ENCODE results near the gene PTGDR. TPM values are rescaled to one million over a fixed set of nuclear protein-coding genes. Genes with fewer than 3 reads are reported as not detected.
A peak's percentile ranks its signal among the peaks of the same experiment; 100 is the strongest.

The PTGDR gene
- total and polyA plus RNA-seq, 2 of the 8 experiments (the other 6 are each of a cell fraction or from before 2014, with no cell fraction given) = 0.22 to 0.83 TPM

DNA sequence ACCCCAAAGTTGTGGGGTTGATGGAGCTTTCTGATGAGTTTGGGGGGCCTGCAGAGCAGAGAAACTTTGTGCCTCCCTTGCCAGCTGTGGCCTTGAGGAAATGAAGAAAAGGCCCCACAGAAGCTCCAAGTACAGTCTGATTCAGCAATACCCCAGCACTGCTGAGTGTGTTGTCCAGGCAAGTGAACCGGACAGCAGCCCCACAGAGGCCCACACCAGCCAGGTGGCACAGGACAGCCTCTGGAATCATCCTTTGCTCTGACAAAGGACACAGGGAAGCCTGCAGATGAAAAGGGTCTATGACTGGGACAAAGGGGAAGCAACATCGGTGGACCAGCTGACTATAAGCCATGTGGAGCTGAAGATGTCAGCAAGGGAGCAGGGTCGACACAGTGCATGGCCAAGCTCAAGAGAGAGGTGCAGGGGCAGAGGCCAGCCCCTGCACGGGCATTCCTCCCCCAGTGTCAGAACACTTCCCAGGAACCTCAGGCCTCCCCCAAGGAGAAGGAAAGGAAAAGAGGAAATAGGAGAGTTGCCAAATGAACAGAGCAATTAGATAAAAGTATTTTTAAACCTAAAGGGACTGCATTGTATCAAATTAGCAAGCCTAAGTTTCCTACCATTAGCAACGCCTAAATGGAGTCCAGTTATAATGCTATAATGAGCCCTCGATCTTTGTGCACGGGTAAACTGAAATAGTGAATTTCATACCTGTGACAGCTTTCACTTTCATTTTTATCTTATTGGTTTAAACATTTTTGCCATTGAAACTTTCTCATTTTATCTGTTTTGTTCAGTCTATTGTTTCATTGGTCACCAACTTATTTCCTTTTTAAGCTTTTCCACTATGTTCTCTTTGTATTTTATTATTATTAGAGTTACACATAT, 46.3 kb upstream of the PTGDR start:
- no peak overlapping the region for H4K5ac ChIP-seq (ENCODE audit: insufficient read length, low read depth, low read length)
- H2BK15ac ChIP-seq (ENCODE audit: low read length) = no peak overlapping the region
- H4K20me1 ChIP-seq (replicated peaks in 1 of 2; ENCODE audit: control insufficient read depth in 1 of 2, insufficient read depth in 2 of 2, low read length in 2 of 2) = no peaks in the 10 kb centered on the region
- no peak overlapping the region for H3K56ac ChIP-seq (replicated peaks; ENCODE audit: insufficient read length, low read depth, low read length)
- H2AFZ ChIP-seq (ENCODE audit: low read length) = no peak overlapping the region
- H3K9me3 ChIP-seq (ENCODE audit: insufficient read depth in 2 of 2, low read depth in 1 of 2, low read length in 1 of 2) = no peaks in the 10 kb centered on the region
- no peak overlapping the region for H2BK5ac ChIP-seq (ENCODE audit: low read depth, low read length)
- 90% methylated on average over 7 of the region's 7 CpGs; no CpG with 5 or more reads in 1 of the 2 experiments for WGBS, 2 experiments (ENCODE audit: extremely low coverage in 1 of 2, insufficient coverage in 1 of 2, insufficient read length in 1 of 2, insufficient replicate concordance in 2 of 2, low coverage in 1 of 2, low lambda C conversion rate in 2 of 2, missing lambda C conversion rate in 1 of 2)
- no peak overlapping the region for H3K4ac ChIP-seq (replicated peaks; ENCODE audit: insufficient read length, low read depth, low read length)
- H4K91ac ChIP-seq (replicated peaks; ENCODE audit: insufficient read length, low read length) = no peak overlapping the region
- H4K8ac ChIP-seq (ENCODE audit: extremely low read depth, insufficient read depth, low read length) = no peak overlapping the region
- no peaks in the 10 kb centered on the region for H3K36me3 ChIP-seq (ENCODE audit: control insufficient read depth in 2 of 4, insufficient read depth in 4 of 4, low read length in 3 of 4)
- no peaks in the 10 kb centered on the region for H3K23me2 ChIP-seq (ENCODE audit: low read depth, low read length)
- H3K18ac ChIP-seq (ENCODE audit: extremely low read depth, low read length) = no peak overlapping the region
- H2AK5ac ChIP-seq (ENCODE audit: low read depth, low read length) = no peak overlapping the region
- TF ChIP-seq CTCF (IDR thresholded peaks at IDR 0.05; ENCODE audit: control extremely low read depth in 1 of 3, insufficient read depth in 1 of 3, low read depth in 1 of 3, low read length in 3 of 3) (no peak), SIX5 (IDR thresholded peaks at IDR 0.05; ENCODE audit: low read depth, low read length) (no peak), SP2 (IDR thresholded peaks at IDR 0.05; ENCODE audit: low read length) (no peak), GABPA (IDR thresholded peaks at IDR 0.05; ENCODE audit: borderline replicate concordance, insufficient read depth, low read length) (no peak), POU5F1 (IDR thresholded peaks at IDR 0.05; ENCODE audit: low read depth, low read length) (no peak), TBP (IDR thresholded peaks at IDR 0.05; ENCODE audit: low read depth, low read length) (no peak), CEBPB (IDR thresholded peaks at IDR 0.05; ENCODE audit: low read depth, low read length) (no peak), SP1 (IDR thresholded peaks at IDR 0.05; ENCODE audit: low read depth, low read length) (no peak), CREB1 (IDR thresholded peaks at IDR 0.05) (no peak), SRF (IDR thresholded peaks at IDR 0.05; ENCODE audit: low read depth, low read length) (no peak), JUND (IDR thresholded peaks at IDR 0.05; ENCODE audit: low read length) (no peak)
- H2BK120ac ChIP-seq (replicated peaks; ENCODE audit: low read depth, low read length) = no peak overlapping the region
- no peak overlapping the region for H3K9ac ChIP-seq (replicated peaks in 1 of 4; ENCODE audit: extremely low read depth in 1 of 4, low read depth in 3 of 4, low read length in 3 of 4)
- H3K14ac ChIP-seq (ENCODE audit: insufficient read length) = no peak overlapping the region
- H2BK20ac ChIP-seq (ENCODE audit: low read length) = no peak overlapping the region
- no peak overlapping the region for H3K27ac ChIP-seq (ENCODE audit: low read depth, low read length)
- POLR2A ChIA-PET (ENCODE audit: partially characterized antibody) = no interaction called here
- CTCF ChIA-PET (ENCODE audit: partially characterized antibody) = no interaction called here
- DNase-seq (ENCODE audit: low read depth in 1 of 2, low spot score in 2 of 2) (no peak), FAIRE-seq (no peak)
- H3K4me2 ChIP-seq (ENCODE audit: insufficient read depth in 1 of 2, low read depth in 2 of 2, low read length in 2 of 2) = no peak overlapping the region
- no peaks in the 10 kb centered on the region for H3K4me1 ChIP-seq (replicated peaks in 1 of 4; ENCODE audit: control insufficient read depth in 3 of 4, insufficient read depth in 4 of 4, low read length in 3 of 4)
- H3K79me1 ChIP-seq (ENCODE audit: low read depth, low read length) = no peaks in the 10 kb centered on the region
- no peaks in the 10 kb centered on the region for H3K27me3 ChIP-seq (replicated peaks in 1 of 4; ENCODE audit: control insufficient read depth in 3 of 4, extremely low read depth in 1 of 4, insufficient read depth in 3 of 4, low read length in 3 of 4)
- H3K79me2 ChIP-seq (ENCODE audit: control insufficient read depth in 1 of 2, insufficient read depth in 2 of 2, low read length in 2 of 2) = no peaks in the 10 kb centered on the region
- H3K4me3 ChIP-seq (ENCODE audit: extremely low read depth in 1 of 4, insufficient read depth in 2 of 4, low read depth in 3 of 4, low read length in 4 of 4) = no peak overlapping the region
- H2BK12ac ChIP-seq (ENCODE audit: low read depth, low read length) = 0 out of 2 replicates have a peak overlapping the region, but pooled peaks have one; percentile 17
- H3K23ac ChIP-seq (ENCODE audit: insufficient read length) = no peak overlapping the region

All from H1 (cell line).